Upper lobe of left lung (tissue), 6 donors: ENCODE data around the gene MED14. TPM values are rescaled to one million over a fixed set of nuclear protein-coding genes. Genes with fewer than 3 reads are reported as not detected.

Source experiments
- ATAC-seq, 2 donors: fragments of 200-7000 bp; cut with Tn5 transposase; one replicate each; pipeline ENCODE4 v1.9.1; 2022; ENCODE audit warnings: mild to moderate bottlenecking in 2 of 2, moderate library complexity in 2 of 2; ENCODE audit not compliant: low FRiP score in 2 of 2
- DNase-seq, 2 donors: peaks; one replicate each; pipeline ENCODE4 v3.0.0-alpha.2; 2019 to 2020
- H3K27ac ChIP-seq, 4 donors: fragments of 200-600 bp; sonication (generic); one replicate each; pipeline ENCODE4 v1.5.1; 2016 to 2019
- H3K27me3 ChIP-seq, 4 donors: fragments of 200-600 bp; sonication (generic); one replicate each; pipeline ENCODE4 v1.5.1; 2017 to 2019
- H3K36me3 ChIP-seq, 4 donors: fragments of 200-600 bp; sonication (generic); one replicate each; pipeline ENCODE4 v1.5.1; 2016 to 2019
- H3K4me1 ChIP-seq, 4 donors: fragments of 200-600 bp; sonication (generic); one replicate each; pipeline ENCODE4 v1.5.1; 2018 to 2019
- H3K4me3 ChIP-seq, 4 donors: fragments of 200-600 bp; sonication (generic); one replicate each; pipeline ENCODE4 v1.5.1; 2017 to 2019; ENCODE audit warnings: mild to moderate bottlenecking in 2 of 4, moderate library complexity in 1 of 4
- H3K9me3 ChIP-seq, 4 donors: fragments of 200-600 bp; sonication (generic); one replicate each; pipeline ENCODE4 v1.5.1; 2018 to 2019
- CTCF ChIP-seq, 6 experiments: fragments of 450-650 bp in 4 of 6; fragments of 200-600 bp in 2 of 6; sonication (generic) in 2 of 6; IDR thresholded peaks; one replicate each; pipeline ENCODE4 v1.5.1; 2016 to 2019; ENCODE audit warnings: antibody characterized with exemption in 6 of 6
- EP300 ChIP-seq, 4 donors: sonication (generic); formaldehyde crosslinking; IDR thresholded peaks; one replicate each; pipeline ENCODE4 v1.5.1; 2017; ENCODE audit warnings: antibody characterized with exemption in 4 of 4, control low read depth in 2 of 4
- POLR2A ChIP-seq, 4 donors: fragments of 450-650 bp; IDR thresholded peaks; one replicate each; pipeline ENCODE4 v1.5.1; 2016 to 2017; ENCODE audit warnings: antibody characterized with exemption in 4 of 4, mild to moderate bottlenecking in 2 of 4
- POLR2AphosphoS5 ChIP-seq, 2 donors: sonication (generic); formaldehyde crosslinking; IDR thresholded peaks; one replicate each; pipeline ENCODE4 v1.5.1; 2017; ENCODE audit warnings: antibody characterized with exemption in 2 of 2
- WGBS, 2 donors: methylation state at CpG; one replicate each; pipeline ENCODE4 v1.1.5; 2017 to 2018; 5-methylcytosine and 5-hydroxymethylcytosine counted together
- total RNA-seq, 6 donors: library from RNA; depleted of rRNA in 4 of 6; stranded (reverse); fragments of >200 nt in 4 of 6; gene quantifications; one replicate each; pipeline versions ENCODE4 v1.1.0 to v1.2.1, GENCODE V29; 2016 to 2021
- donor health status: DM: no; HTN: no; CAD: no; lungs with moderate emphysema.
- donor health status: DM: no; HTN: yes; CAD: no; lungs with severe emphysema.

MED14 gene
- total RNA-seq, 6 donors from 2014 or later: 20.4 to 49.2 (median 37.8) TPM

- WGBS, 2 donors: 82 to 94% methylated on average over 3 of the region's 3 CpGs
- H3K4me1 ChIP-seq: no peaks in the 10 kb centered on the region
- no peaks in the 10 kb centered on the region for H3K27me3 ChIP-seq
- H3K27ac ChIP-seq: no peak overlapping the region
- peaks cover 0 to 51% (median 12%) of the 10 kb centered on the region in 4 donors for H3K36me3 ChIP-seq
- no peak overlapping the region for H3K4me3 ChIP-seq
- no peak for DNase-seq
- no peak for ATAC-seq
- no peak for TF ChIP-seq POLR2A (IDR thresholded peaks at IDR 0.05)
- no peak for TF ChIP-seq CTCF (IDR thresholded peaks at IDR 0.05)
- no peak for TF ChIP-seq POLR2AphosphoS5 (IDR thresholded peaks at IDR 0.05)
- no peak for TF ChIP-seq EP300 (IDR thresholded peaks at IDR 0.05)
- no peaks in the 10 kb centered on the region for H3K9me3 ChIP-seq
Observed at GRCh38 chrX:40663078-40663740, 72.1 kb downstream of the MED14 start.

GRCh38 chrX:40661489-40661888 lies 73.9 kb downstream of the MED14 start:
- WGBS, 2 donors: 88 to 92% methylated on average over 1 to 2 of the region's 2 CpGs
- Histone ChIP-seq H3K27me3 (no peaks in the 10 kb centered on the region), H3K4me3 (no peak overlapping the region), H3K4me1 (no peaks in the 10 kb centered on the region), H3K9me3 (no peaks in the 10 kb centered on the region), H3K27ac (no peak overlapping the region), H3K36me3 (peaks cover 0 to 58% (median 14%) of the 10 kb centered on the region in 4 donors)
- DNase-seq (no peak), ATAC-seq (no peak)
- TF ChIP-seq EP300 (IDR thresholded peaks at IDR 0.05): no peak
- no peak for TF ChIP-seq POLR2A (IDR thresholded peaks at IDR 0.05)
- TF ChIP-seq POLR2AphosphoS5 (IDR thresholded peaks at IDR 0.05): no peak
- TF ChIP-seq CTCF (IDR thresholded peaks at IDR 0.05): no peak

GRCh38 chrX:40660381-40660780 lies 75.0 kb downstream of the MED14 start:
- Histone ChIP-seq H3K4me3 (no peak overlapping the region), H3K36me3 (peaks cover 0 to 58% (median 14%) of the 10 kb centered on the region in 4 donors), H3K9me3 (no peaks in the 10 kb centered on the region), H3K4me1 (no peaks in the 10 kb centered on the region), H3K27me3 (no peaks in the 10 kb centered on the region), H3K27ac (no peak overlapping the region)
- ATAC-seq (no peak), DNase-seq (no peak)
- WGBS, 2 donors: 94% methylated on average over 5 of the region's 5 CpGs
- TF ChIP-seq CTCF (IDR thresholded peaks at IDR 0.05) (no peak), POLR2AphosphoS5 (IDR thresholded peaks at IDR 0.05) (no peak), EP300 (IDR thresholded peaks at IDR 0.05) (no peak), POLR2A (IDR thresholded peaks at IDR 0.05) (no peak)

GRCh38 chrX:40653535-40653934 lies 81.8 kb downstream of the MED14 start:
- Histone ChIP-seq H3K27ac (peak overlapping the region in 1 of 4 donors; percentile 3), H3K4me1 (no peaks in the 10 kb centered on the region), H3K36me3 (peaks cover 0 to 29% (median 6%) of the 10 kb centered on the region in 4 donors), H3K9me3 (no peaks in the 10 kb centered on the region), H3K27me3 (no peaks in the 10 kb centered on the region), H3K4me3 (no peak overlapping the region)
- TF ChIP-seq CTCF (IDR thresholded peaks at IDR 0.05) (no peak), POLR2AphosphoS5 (IDR thresholded peaks at IDR 0.05) (no peak), EP300 (IDR thresholded peaks at IDR 0.05) (no peak), POLR2A (IDR thresholded peaks at IDR 0.05) (no peak)
- ATAC-seq (no peak), DNase-seq (no peak)
- WGBS, 2 donors: 62 to 73% methylated on average over 2 of the region's 2 CpGs

- DNase-seq (no peak), ATAC-seq (no peak)
- Histone ChIP-seq H3K27me3 (no peaks in the 10 kb centered on the region), H3K4me1 (peaks cover 0 to 5% (median 2%) of the 10 kb centered on the region in 4 donors), H3K9me3 (no peaks in the 10 kb centered on the region), H3K27ac (no peak overlapping the region), H3K4me3 (no peak overlapping the region), H3K36me3 (peaks cover 0 to 21% (median 3%) of the 10 kb centered on the region in 4 donors)
- TF ChIP-seq EP300 (IDR thresholded peaks at IDR 0.05): no peak
- TF ChIP-seq CTCF (IDR thresholded peaks at IDR 0.05): no peak
- TF ChIP-seq POLR2A (IDR thresholded peaks at IDR 0.05): no peak
- no peak for TF ChIP-seq POLR2AphosphoS5 (IDR thresholded peaks at IDR 0.05)
- WGBS, 2 donors: 74 to 87% methylated on average over 1 of the region's 1 CpG
Observed at GRCh38 chrX:40652664-40653063, 82.7 kb downstream of the MED14 start.
